HG03571 (cell line): ENCODE measurements around the gene GPT2.
"Not testable (repeated sequence)": the region's sequence is repeated elsewhere in the genome, so short reads cannot be mapped to it uniquely, and the experiment has no call there.

Experiments used
- ATAC-seq: cut with Tn5 transposase; IDR thresholded peaks from one replicate; pipeline ENCODE4 v1.9.1; 2021; ENCODE audit not compliant: unreplicated experiment

GPT2 gene

DNA sequence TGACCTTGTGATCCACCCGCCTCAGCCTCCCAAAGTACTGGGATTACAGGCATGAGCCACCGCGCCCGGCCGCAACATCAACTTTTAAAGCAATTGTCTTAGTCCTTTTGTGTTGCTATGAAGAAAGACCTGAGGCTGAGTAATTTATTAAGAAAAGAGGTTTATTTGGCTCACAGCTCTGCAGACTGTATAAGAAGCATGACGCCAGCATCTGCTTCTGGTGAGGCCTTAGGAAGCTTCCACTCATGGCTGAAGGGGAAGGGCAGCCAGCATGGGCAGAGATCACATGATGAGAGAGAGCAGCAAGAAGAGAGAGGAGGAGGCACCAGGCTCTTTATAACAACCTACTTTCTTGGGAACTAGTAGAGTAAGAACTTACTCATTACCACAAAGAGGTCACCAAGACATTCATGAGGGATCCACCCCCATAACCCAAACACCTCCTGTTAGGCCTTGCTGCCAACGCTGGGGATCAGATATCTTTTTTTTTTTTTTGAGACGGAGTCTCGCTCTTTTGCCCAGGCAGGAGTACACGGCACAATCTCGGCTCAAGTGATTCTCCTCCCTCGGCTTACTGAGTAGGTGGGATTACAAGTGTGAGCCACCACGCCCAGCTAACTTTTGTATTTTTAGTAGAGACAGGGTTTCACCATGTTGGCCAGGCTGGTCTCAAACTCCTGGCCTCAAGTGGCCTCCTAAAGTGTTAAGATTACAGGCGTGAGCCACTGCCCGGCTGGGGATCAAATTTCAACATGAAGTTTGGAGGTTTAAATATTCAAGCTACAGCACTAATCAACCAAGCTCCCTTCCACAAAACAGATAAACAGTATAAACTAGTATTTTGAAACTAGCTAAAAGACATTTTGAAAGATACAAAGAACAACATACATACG lies 21.4 kb upstream of the GPT2 start:
- ATAC-seq = no peak

DNA sequence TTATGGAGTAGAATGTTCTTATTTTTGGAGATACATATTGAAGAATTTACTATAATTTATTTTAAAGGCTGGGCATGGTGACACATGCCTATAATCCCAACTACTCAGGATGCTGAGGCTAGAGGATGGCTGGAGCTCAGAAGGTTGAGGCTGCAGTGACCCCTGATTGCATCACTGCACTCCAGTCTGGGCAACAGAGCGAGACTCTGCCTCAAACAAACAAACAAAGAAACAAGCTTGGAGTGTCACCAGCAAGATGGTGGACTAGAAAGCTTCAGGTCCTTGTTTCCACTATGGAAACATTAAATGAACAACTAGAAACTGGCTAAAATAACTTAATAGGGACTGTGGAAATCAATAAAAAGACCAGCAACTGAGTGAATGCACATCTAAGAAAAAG lies 17.9 kb upstream of the GPT2 start:
- no peak for ATAC-seq

- not testable (repeated sequence) for ATAC-seq
These were observed 16.7 kb upstream of the GPT2 start for GRCh38 chr16:46867486-46867885.

GRCh38 chr16:46868891-46869290 lies 15.3 kb upstream of the GPT2 start:
- ATAC-seq = not testable (repeated sequence)

DNA sequence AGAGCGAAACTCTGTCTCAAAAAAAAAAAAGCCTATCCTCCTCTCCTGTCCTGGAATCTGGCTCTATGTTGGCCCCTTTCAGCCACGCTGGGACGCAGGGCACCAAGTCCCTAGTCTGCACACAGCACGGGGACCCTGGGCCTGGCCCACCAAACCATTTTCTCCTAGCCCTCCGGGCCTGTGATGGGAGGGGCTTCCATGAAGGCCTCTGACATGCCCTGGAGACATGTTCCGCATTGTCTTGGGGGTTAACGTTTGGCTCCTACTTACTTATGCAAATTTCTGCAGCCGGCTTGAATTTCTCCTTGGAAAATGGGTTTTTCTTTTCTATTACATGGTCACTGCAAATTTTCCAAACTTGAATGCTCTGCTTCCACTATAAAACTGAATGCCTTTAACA lies 12.6 kb upstream of the GPT2 start:
- ATAC-seq = no peak

GRCh38 chr16:46873201-46873600 lies 11.0 kb upstream of the GPT2 start:
- ATAC-seq = no peak

GRCh38 chr16:46875243-46875642 lies 8.9 kb upstream of the GPT2 start:
- no peak for ATAC-seq

DNA sequence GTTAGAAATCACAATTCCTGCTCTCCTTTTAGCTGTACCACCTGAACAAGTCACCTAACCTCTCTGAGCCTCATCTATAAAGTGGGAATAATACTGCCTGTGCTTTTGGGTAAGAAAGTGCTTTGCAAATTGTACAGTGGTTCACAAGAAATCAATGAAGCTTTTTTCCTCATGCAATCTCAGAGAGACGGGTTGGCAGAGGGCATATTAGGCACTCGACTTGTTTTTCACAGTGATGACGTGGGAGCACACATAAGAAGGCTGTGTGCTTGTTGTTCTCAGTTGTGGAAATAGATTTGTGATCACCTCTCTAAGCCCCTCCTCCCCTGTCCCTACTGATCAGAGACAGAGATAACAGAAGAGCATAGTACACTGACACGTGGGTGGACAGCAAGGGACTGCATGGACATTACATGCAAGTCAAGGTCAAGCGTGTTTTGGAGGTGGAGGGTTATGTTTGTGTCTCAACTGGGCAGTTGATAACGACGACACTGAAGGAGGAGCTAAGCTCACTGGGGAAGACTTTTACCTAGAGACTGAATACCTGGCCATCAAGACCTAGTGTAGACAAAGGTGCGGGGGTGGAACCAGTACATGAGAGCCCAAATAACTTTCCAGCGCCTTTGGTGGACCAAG lies 1.7 kb upstream of the GPT2 start:
- no peak for ATAC-seq

- ATAC-seq = no peak
These were observed 1.2 kb upstream of the GPT2 start for GRCh38 chr16:46882940-46883307.

- no peak for ATAC-seq
These were observed 841 bp upstream of the GPT2 start for GRCh38 chr16:46883353-46883689.

DNA sequence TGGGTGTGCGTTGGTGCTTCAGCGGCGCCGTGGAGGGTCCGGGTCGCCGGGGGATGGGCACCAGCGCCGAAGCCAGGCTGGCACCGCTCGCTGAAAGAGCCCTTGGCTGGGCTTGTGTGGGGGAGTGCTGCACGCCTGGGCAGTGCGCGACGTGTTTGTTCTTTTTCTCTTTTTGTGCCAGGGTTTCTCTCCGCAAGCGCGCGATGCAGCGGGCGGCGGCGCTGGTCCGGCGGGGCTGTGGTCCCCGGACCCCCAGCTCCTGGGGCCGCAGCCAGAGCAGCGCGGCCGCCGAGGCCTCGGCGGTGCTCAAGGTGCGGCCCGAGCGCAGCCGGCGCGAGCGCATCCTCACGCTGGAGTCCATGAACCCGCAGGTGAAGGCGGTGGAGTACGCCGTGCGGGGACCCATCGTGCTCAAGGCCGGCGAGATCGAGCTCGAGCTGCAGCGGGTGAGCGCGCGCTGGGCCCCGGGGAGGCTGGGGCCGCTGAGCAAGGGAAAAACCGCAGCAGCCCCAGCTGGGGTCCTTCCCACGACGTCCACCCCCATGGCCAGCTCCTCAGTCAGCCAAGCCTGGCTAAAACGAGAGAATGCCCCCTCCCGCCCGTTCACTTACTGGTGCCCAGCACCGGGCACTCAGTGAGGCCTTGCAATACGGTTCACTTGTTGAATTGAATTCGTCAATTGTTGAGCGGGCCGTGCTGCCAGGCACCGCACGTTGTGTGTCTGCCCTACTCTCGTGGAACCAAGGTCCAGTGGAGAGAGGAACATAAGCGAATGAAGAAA lies 541 bp downstream of the GPT2 start:
- peak; percentile 15 for ATAC-seq

DNA sequence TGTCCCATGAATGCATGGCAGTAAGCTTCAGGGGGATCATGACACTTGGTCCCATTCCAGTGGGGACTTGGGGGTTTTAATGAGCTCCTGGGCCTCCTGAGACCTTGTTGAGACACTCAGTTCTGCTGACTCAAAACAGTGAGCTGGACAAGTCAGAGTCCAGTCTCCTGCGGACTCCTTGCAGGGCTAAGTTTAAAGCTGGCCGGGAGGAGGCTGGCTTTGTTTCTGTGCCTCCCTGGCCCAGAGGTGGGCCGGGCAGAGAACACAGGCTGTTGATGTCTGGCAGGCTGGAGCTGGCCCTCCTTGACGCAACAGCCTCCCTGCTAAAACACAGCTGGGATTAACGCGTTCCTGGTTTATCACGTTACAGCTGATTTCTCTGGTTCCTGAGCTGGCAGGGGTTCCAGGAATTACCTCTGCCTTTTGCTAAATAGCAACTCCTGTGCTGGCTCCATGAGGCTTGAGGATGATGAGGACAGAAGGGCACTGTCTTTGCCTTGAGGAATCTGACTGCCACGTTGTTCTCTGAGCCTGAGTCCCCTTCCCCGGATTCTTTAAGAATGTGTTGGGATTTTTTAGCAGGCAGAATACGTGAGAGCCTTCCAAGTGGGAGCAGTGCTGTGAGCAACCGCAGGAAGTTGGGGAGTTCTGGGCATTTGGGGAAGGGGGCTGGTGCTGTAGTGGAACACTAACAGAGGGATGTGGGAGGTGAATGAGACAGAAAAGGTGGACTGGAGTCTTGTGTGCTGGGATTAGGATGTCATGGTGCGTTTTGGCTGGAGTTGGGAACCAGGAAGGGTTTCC lies 2.0 kb downstream of the GPT2 start:
- ATAC-seq = no peak

GRCh38 chr16:46886764-46887523 lies 2.8 kb downstream of the GPT2 start:
- no peak for ATAC-seq

DNA sequence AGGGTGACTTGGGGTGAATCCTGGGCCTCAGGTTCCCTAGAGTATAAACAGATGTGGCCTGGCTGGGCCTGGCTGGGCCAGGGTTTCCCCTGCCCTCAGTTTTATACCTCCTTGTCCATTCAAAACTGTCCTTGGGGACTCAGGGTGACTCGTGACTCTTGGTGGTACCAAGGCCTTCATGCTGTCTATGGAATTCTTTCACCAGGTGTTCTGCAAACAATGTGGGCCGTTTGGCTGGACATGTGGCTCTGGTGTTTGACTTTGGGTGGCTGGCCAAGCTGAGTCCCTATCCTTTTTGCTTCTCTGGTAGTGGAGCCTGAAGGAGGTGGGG lies 3.3 kb downstream of the GPT2 start:
- no peak for ATAC-seq

DNA sequence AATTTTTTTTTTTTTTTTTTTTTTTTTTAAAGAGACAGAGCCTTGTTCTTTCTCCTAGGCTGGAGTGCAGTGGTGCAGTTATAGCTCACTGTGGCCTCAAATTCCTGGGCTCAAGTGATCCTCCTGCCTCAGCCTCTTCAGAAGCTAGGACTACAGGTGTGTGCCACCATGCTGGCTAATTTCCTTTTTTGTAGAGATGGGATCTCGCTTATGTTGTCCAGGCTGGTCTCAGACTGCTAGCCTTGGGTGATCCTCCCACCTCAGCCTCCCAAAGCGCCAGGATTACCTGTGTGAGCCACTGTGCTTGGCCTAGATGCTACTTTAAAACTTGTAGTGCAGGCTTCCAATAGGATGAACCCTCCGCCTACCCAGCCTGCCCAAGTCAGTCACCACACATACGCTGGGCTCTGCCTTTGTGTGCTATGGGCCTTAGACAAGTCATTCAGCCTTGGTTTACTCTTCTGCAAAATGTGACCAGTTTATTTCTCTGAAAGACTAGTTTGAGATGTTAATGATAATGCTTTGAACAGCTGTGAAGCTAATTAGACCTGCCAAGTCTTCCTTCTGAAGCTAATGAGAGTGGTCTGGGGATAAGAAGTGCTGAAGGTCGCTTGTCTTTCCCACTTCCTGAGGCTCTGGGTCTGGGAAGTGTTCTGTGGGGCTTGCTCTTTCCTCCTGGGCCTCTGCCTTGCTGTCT lies 5.2 kb downstream of the GPT2 start:
- no peak for ATAC-seq

- no peak for ATAC-seq
These were observed 5.8 kb downstream of the GPT2 start for GRCh38 chr16:46889942-46890300.

DNA sequence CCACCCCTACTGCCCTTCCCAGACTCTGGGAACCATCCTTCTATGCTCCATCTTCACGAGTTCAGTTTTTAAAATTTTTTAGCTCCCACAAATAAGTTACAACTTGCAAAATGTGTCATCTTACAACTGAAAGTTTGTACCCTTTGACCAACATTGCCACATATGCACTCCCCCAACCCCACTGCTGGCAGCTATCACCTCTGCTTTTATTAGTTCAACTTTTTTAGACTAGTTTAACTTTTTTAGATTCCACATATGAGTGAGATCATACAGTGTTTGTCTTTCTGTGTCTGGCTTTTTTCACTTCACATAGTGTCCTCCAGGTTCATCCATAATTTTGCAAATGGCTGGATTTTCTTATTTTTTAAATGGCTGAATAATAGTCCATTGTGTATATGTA lies 7.7 kb downstream of the GPT2 start:
- no peak for ATAC-seq

- no peak for ATAC-seq
These were observed 10.0 kb downstream of the GPT2 start for GRCh38 chr16:46894036-46894672.
